K562 (cell line): Measurements from ENCODE around the gene BCAS4.

ENCODE experiments used
- YBX1 ChIP-seq: fragments of 450-650 bp; IDR thresholded peaks from 2 replicates; pipeline ENCODE4 v1.7.1; 2016; ENCODE audit warnings: mild to moderate bottlenecking
- ZNF121 ChIP-seq: sonication (generic); formaldehyde crosslinking; conservative IDR thresholded peaks from 2 replicates; pipeline ENCODE4 v1.8.0; 2022; ENCODE audit warnings: missing genetic modification reagents
- TF ChIP-seq, protein P1 (sequence below): fragments of 250-450 bp; sonication (Bioruptor Pico); IDR thresholded peaks from 2 replicates; pipeline ENCODE4 v1.5.0; 2020; ENCODE audit warnings: mild to moderate bottlenecking, borderline replicate concordance

DNA sequence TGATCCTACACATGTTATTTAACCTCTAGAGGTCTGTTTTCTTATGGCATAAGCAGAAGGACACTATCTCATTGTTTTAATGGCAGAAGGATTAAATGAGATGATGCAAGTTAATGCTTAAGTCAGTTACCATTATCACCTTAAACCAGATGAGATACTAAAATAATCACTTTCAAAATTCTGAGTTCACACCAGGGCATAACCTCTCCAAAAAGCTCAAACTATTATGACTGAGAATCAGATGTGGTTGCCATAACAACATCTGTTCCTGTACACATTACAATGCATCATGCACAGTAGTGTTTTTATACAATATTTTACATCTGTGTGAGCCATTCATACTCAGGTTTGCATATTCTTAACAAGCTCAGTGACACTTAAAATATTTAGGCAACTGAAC lies 126.1 kb downstream of the BCAS4 start:
- TF ChIP-seq YBX1: no peak
- TF ChIP-seq, protein P1, sequence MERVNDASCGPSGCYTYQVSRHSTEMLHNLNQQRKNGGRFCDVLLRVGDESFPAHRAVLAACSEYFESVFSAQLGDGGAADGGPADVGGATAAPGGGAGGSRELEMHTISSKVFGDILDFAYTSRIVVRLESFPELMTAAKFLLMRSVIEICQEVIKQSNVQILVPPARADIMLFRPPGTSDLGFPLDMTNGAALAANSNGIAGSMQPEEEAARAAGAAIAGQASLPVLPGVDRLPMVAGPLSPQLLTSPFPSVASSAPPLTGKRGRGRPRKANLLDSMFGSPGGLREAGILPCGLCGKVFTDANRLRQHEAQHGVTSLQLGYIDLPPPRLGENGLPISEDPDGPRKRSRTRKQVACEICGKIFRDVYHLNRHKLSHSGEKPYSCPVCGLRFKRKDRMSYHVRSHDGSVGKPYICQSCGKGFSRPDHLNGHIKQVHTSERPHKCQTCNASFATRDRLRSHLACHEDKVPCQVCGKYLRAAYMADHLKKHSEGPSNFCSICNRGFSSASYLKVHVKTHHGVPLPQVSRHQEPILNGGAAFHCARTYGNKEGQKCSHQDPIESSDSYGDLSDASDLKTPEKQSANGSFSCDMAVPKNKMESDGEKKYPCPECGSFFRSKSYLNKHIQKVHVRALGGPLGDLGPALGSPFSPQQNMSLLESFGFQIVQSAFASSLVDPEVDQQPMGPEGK (CRISPR knock-in tag): no peak
- no peak for TF ChIP-seq ZNF121 (CRISPR knock-in tag)
